ENCODE results near the gene MOB2.
"Not testable (repeated sequence)": the region's sequence is repeated elsewhere in the genome, so short reads cannot be mapped to it uniquely, and the experiment has no call there.

Gene MOB2

DNA sequence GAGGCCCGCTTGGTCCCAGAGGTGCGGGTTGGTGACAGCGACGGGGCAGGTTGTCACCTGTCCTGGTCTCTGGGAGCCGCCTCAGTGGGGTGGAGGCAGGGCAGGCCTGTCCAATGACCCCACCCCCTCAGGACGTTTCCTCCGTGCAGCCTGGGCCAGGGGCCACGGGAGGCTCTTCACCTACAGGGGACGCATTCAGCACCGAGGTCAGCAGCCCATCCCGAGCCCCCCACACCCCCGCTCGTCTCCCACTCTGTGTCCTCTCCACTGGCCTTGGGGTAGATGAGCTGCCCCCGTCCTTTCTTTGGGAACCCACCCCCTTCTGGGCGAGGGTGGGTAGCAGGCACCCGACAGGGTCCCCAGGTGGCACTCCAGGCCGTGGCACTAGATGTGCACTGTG, 61.1 kb downstream of the MOB2 start:
- Histone ChIP-seq H3F3A (ENCODE audit: low read depth) (no peaks in the 10 kb centered on the region), H3K9ac (ENCODE audit: low read depth, low read length, poor library complexity, severe bottlenecking) (no peak overlapping the region), H3K36me3 (ENCODE audit: insufficient read depth, low read length) (no peaks in the 10 kb centered on the region), H3K79me2 (ENCODE audit: insufficient read depth, low read length) (no peaks in the 10 kb centered on the region), H3K4me3 (ENCODE audit: low read length, poor library complexity, severe bottlenecking) (no peak overlapping the region), H3K9me3 (ENCODE audit: insufficient read depth, low read depth, low read length) (peaks cover 10% of the 10 kb centered on the region; the same call in 1 of the 2 replicates), H3K4me2 (ENCODE audit: low read depth, low read length, poor library complexity, severe bottlenecking) (no peak overlapping the region), H2AFZ (ENCODE audit: low read length) (no peak overlapping the region), H4K20me1 (ENCODE audit: insufficient read depth, low read length, poor library complexity, severe bottlenecking) (no peaks in the 10 kb centered on the region), H3K9me2 (replicated peaks; ENCODE audit: low read depth, low read length) (no peaks in the 10 kb centered on the region), H3K4me1 (ENCODE audit: insufficient read depth, low read length, poor library complexity, severe bottlenecking) (no peaks in the 10 kb centered on the region), H3K27me3 (ENCODE audit: insufficient read depth, low read length, poor library complexity, severe bottlenecking) (no peaks in the 10 kb centered on the region)
- TF ChIP-seq EZH2phosphoT487 (IDR thresholded peaks at IDR 0.05; ENCODE audit: borderline replicate concordance) (no peak), CTCF (conservative IDR thresholded peaks at IDR 0.05; ENCODE audit: low read length) (no peak)

GRCh38 chr11:1425006-1425405, 61.6 kb downstream of the MOB2 start:
- Histone ChIP-seq H3K9ac (ENCODE audit: low read depth, low read length, poor library complexity, severe bottlenecking) (no peak overlapping the region), H3F3A (ENCODE audit: low read depth) (no peaks in the 10 kb centered on the region), H3K79me2 (ENCODE audit: insufficient read depth, low read length) (no peaks in the 10 kb centered on the region), H3K36me3 (ENCODE audit: insufficient read depth, low read length) (no peaks in the 10 kb centered on the region), H3K4me2 (ENCODE audit: low read depth, low read length, poor library complexity, severe bottlenecking) (no peak overlapping the region), H3K4me3 (ENCODE audit: low read length, poor library complexity, severe bottlenecking) (no peak overlapping the region), H2AFZ (ENCODE audit: low read length) (no peak overlapping the region), H3K9me3 (ENCODE audit: insufficient read depth, low read depth, low read length) (peaks cover 11% of the 10 kb centered on the region; the same call in 1 of the 2 replicates), H4K20me1 (ENCODE audit: insufficient read depth, low read length, poor library complexity, severe bottlenecking) (no peaks in the 10 kb centered on the region), H3K9me2 (replicated peaks; ENCODE audit: low read depth, low read length) (no peaks in the 10 kb centered on the region), H3K27me3 (ENCODE audit: insufficient read depth, low read length, poor library complexity, severe bottlenecking) (no peaks in the 10 kb centered on the region), H3K4me1 (ENCODE audit: insufficient read depth, low read length, poor library complexity, severe bottlenecking) (no peaks in the 10 kb centered on the region)
- no peak for TF ChIP-seq CTCF (conservative IDR thresholded peaks at IDR 0.05; ENCODE audit: low read length)
- no peak for TF ChIP-seq EZH2phosphoT487 (IDR thresholded peaks at IDR 0.05; ENCODE audit: borderline replicate concordance)

DNA sequence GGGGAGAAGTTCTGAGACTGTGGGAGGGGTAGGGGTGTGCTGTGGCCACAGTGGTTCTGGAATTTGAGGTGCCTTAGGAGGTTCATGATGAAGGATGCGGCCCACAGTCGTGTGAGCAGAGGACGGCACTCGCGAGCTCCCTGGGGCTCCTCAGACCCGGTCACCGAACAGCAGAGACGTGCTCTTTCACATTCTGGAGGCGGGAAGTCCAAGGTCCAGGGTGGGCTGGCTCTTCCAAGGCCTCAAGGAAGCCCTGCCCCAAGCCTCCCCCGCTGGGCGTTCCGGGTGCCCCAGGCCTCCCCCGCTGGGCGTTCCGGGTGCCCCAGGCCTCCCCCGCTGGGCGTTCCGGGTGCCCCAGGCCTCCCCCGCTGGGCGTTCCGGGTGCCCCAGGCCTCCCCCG, 63.2 kb downstream of the MOB2 start:
- H3K4me2 ChIP-seq (ENCODE audit: low read depth, low read length, poor library complexity, severe bottlenecking); H3K27me3 ChIP-seq (ENCODE audit: insufficient read depth, low read length, poor library complexity, severe bottlenecking); H3K79me2 ChIP-seq (ENCODE audit: insufficient read depth, low read length); H2AFZ ChIP-seq (ENCODE audit: low read length); H4K20me1 ChIP-seq (ENCODE audit: insufficient read depth, low read length, poor library complexity, severe bottlenecking); H3K9me2 ChIP-seq (replicated peaks; ENCODE audit: low read depth, low read length); H3K4me3 ChIP-seq (ENCODE audit: low read length, poor library complexity, severe bottlenecking); H3K36me3 ChIP-seq (ENCODE audit: insufficient read depth, low read length); H3K9ac ChIP-seq (ENCODE audit: low read depth, low read length, poor library complexity, severe bottlenecking); H3K4me1 ChIP-seq (ENCODE audit: insufficient read depth, low read length, poor library complexity, severe bottlenecking); H3F3A ChIP-seq (ENCODE audit: low read depth): not testable (repeated sequence)
- H3K9me3 ChIP-seq (ENCODE audit: insufficient read depth, low read depth, low read length), result peaks cover 19% of the 10 kb centered on the region; the same call in 1 of the 2 replicates

DNA sequence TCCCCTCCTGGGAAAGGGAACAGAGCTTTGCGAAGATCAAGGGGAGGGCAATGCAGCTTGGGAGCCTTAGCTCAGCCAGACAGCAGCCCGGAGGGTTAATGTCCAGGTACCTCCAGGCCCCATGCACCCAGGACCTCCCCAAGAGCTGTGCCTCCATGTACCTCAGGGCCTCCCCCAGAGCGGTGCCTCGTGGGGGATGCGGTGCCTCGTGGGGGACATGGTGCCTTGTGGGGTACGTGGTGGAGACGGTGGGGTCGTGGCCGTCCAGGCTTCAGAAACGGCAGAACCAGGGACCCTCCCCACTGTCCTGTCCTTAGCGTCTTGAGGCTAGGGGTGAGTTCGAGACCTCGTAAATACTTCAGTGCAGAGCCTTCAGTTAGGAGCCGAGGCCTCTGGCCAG, 63.6 kb downstream of the MOB2 start:
- no peaks in the 10 kb centered on the region for H3K36me3 ChIP-seq (ENCODE audit: insufficient read depth, low read length)
- H3K4me2 ChIP-seq (ENCODE audit: low read depth, low read length, poor library complexity, severe bottlenecking), result no peak overlapping the region
- H3K79me2 ChIP-seq (ENCODE audit: insufficient read depth, low read length), result no peaks in the 10 kb centered on the region
- H3K4me1 ChIP-seq (ENCODE audit: insufficient read depth, low read length, poor library complexity, severe bottlenecking), result no peaks in the 10 kb centered on the region
- H3K27me3 ChIP-seq (ENCODE audit: insufficient read depth, low read length, poor library complexity, severe bottlenecking), result no peaks in the 10 kb centered on the region
- peaks cover 19% of the 10 kb centered on the region; the same call in 1 of the 2 replicates for H3K9me3 ChIP-seq (ENCODE audit: insufficient read depth, low read depth, low read length)
- H3K4me3 ChIP-seq (ENCODE audit: low read length, poor library complexity, severe bottlenecking), result no peak overlapping the region
- H3F3A ChIP-seq (ENCODE audit: low read depth), result no peaks in the 10 kb centered on the region
- TF ChIP-seq CTCF (conservative IDR thresholded peaks at IDR 0.05; ENCODE audit: low read length), result no peak
- TF ChIP-seq EZH2phosphoT487 (IDR thresholded peaks at IDR 0.05; ENCODE audit: borderline replicate concordance), result no peak
- H3K9me2 ChIP-seq (replicated peaks; ENCODE audit: low read depth, low read length), result no peaks in the 10 kb centered on the region
- H2AFZ ChIP-seq (ENCODE audit: low read length), result no peak overlapping the region
- no peak overlapping the region for H3K9ac ChIP-seq (ENCODE audit: low read depth, low read length, poor library complexity, severe bottlenecking)
- H4K20me1 ChIP-seq (ENCODE audit: insufficient read depth, low read length, poor library complexity, severe bottlenecking), result no peaks in the 10 kb centered on the region
